Small intestine (tissue), 7 donors: ENCODE measurements around the gene FRY. TPM values are rescaled to one million over a fixed set of nuclear protein-coding genes. Genes with fewer than 3 reads are reported as not detected.

ENCODE experiments used
- DNase-seq, 2 donors: peaks; one replicate each; pipeline versions ENCODE4 v3.0.0 to v3.0.0-alpha.2; 2013
- FAIRE-seq: peaks from 2 replicates; lab custom pipeline; 2012; peaks lifted over from hg19 to GRCh38; lab: Jason Lieb, UNC
- H3K27ac ChIP-seq, 3 donors: one replicate each; pipeline ENCODE4 v1.5.1; 2013; ENCODE audit warnings: low read length in 2 of 3, mild to moderate bottlenecking in 2 of 3, control low read depth in 1 of 3, inconsistent platforms in 1 of 3, low read depth in 1 of 3, moderate library complexity in 1 of 3
- H3K27me3 ChIP-seq, 3 donors: one replicate each; pipeline ENCODE4 v1.6.1; 2013; ENCODE audit warnings: low read length in 3 of 3, inconsistent platforms in 1 of 3; ENCODE audit not compliant: control insufficient read depth in 3 of 3, insufficient read depth in 3 of 3
- H3K36me3 ChIP-seq, 3 donors: one replicate each; pipeline ENCODE4 v1.6.1; 2013; ENCODE audit warnings: low read length in 3 of 3, inconsistent platforms in 1 of 3, low read depth in 1 of 3, mild to moderate bottlenecking in 1 of 3, moderate library complexity in 1 of 3; ENCODE audit not compliant: control insufficient read depth in 3 of 3, insufficient read depth in 2 of 3
- H3K4me1 ChIP-seq, 3 donors: one replicate each; pipeline ENCODE4 v1.6.1; 2013; ENCODE audit warnings: low read length in 2 of 3, inconsistent platforms in 1 of 3, low read depth in 1 of 3, mild to moderate bottlenecking in 1 of 3, moderate library complexity in 1 of 3; ENCODE audit not compliant: control insufficient read depth in 3 of 3, insufficient read depth in 2 of 3
- H3K4me3 ChIP-seq, 3 donors: one replicate each; pipeline ENCODE4 v1.5.1; 2013; ENCODE audit warnings: low read length in 3 of 3, control low read depth in 1 of 3, inconsistent platforms in 1 of 3, low read depth in 1 of 3, mild to moderate bottlenecking in 1 of 3, moderate library complexity in 1 of 3
- H3K9me3 ChIP-seq, 2 donors: one replicate each; pipeline ENCODE4 v1.6.1; 2013; ENCODE audit warnings: low read depth in 1 of 2, low read length in 1 of 2; ENCODE audit not compliant: control insufficient read depth in 2 of 2, insufficient read depth in 1 of 2
- WGBS, 3 donors: extraction: QIAGEN DNeasy Blood & Tissue Kit; methylation state at CpG; one replicate each; pipeline ENCODE4 v1.1.7; 2013; 5-methylcytosine and 5-hydroxymethylcytosine counted together
- polyA plus RNA-seq, 4 donors: library from polyadenylated mRNA; stranded (reverse) in 3 of 4; unstranded in 1 of 4; fragments of 200-250 nt in 3 of 4; fragments of 120-200 nt in 1 of 4; gene quantifications; one replicate each; pipeline versions ENCODE4 v1.2.1 to v1.2.3, GENCODE V29; 2013
- donor health status: healthy with polysubstance abuse.
- donor health status: control.
- donor health status: control.
- donor health status: Bipolar disorder and iron deficiency.
- donor health status: healthy.

Gene FRY
- polyA plus RNA-seq, 4 donors: 2.0 to 13.6 (median 3.6) TPM

DNA sequence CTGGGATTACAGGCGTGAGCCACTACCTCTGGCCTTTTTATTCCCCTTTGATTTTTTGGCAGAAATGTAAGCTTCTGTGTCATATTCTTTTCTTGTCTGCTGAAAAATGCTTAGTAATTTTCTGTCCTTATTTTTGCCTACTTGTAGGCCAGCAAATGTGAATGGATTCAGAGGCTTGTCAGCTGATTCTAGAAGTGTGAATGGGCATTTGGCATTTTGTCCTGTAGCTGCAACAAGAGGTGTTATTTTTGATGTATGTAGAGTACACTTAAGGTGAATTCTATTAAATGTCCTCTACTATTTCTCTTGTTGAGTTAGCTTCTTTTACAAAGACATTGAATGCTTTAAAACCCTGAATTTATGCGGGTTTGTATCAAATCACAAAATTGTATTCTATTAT, 50.0 kb downstream of the FRY start:
- DNase-seq: no peak
- 96 to 97% (median 96%) methylated on average over 2 of the region's 2 CpGs for WGBS, 3 donors
- no peak overlapping the region for H3K27ac ChIP-seq
- H3K36me3 ChIP-seq: no peaks in the 10 kb centered on the region
- no peaks in the 10 kb centered on the region for H3K9me3 ChIP-seq
- no peak for FAIRE-seq
- H3K4me1 ChIP-seq: peaks cover 0 to 5% (median 0%) of the 10 kb centered on the region in 3 donors
- no peaks in the 10 kb centered on the region for H3K27me3 ChIP-seq
- H3K4me3 ChIP-seq: no peak overlapping the region

DNA sequence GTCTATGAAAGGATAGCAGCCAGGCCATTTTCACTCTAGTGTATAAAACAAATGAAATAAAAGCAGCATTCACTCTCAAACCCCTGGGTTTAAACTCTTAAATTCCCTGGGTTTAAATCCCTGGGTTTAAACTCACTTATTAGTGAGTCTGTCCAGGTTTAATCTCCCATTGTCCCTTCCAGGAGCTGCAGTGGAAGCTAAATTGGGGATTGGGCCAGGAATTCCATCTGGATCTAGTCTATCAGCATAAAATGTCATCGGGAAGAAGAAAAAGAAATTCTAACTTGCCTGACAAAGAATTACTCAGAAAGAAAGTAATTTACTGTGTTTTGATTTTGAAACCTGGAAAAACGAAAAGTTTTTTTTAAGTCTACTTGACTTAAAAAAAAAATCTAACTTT, 54.8 kb downstream of the FRY start:
- WGBS, 3 donors: 68 to 93% (median 82%) methylated on average over 2 of the region's 2 CpGs
- DNase-seq (no peak), FAIRE-seq (no peak)

DNA sequence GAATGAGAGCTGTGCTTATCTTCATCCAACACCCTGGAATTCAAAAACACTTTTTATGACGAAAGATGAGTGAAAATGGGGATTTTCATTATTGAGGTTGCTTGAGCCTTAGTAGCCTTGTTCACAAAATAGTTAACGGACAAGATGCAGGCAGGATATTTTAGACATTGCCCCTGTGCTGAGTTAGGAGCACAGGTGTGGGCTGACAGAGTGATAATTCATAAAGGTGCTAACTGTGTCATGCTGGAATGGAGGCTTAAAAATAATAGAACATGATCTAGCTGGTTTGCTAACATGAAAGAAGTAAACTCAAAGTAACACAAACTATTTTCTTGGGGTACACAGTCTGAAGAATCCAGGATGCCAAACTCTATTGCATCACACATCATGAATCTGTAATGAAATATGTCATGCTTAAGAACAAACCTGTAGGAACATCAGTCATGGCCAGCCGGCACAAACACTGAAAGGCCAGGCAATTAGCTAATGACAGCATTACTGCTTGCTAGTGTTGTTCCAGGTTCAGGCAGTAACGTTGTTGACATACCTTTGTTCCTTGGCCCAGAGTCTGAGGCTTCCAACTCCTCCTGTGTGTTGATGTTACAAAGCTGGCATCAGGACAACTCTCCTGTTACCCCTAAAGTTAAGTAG, 55.3 kb downstream of the FRY start:
- Histone ChIP-seq H3K27me3 (no peaks in the 10 kb centered on the region), H3K27ac (no peak overlapping the region), H3K4me3 (no peak overlapping the region), H3K36me3 (no peaks in the 10 kb centered on the region), H3K9me3 (no peaks in the 10 kb centered on the region), H3K4me1 (no peaks in the 10 kb centered on the region)
- FAIRE-seq (no peak), DNase-seq (no peak)
- 71 to 82% (median 81%) methylated on average over 4 of the region's 4 CpGs for WGBS, 3 donors

More for the DNA sequence above, 54.8 kb downstream of the FRY start:
- Histone ChIP-seq H3K9me3 (no peaks in the 10 kb centered on the region), H3K27ac (no peak overlapping the region), H3K36me3 (no peaks in the 10 kb centered on the region), H3K4me3 (no peak overlapping the region), H3K27me3 (no peaks in the 10 kb centered on the region), H3K4me1 (no peaks in the 10 kb centered on the region)

DNA sequence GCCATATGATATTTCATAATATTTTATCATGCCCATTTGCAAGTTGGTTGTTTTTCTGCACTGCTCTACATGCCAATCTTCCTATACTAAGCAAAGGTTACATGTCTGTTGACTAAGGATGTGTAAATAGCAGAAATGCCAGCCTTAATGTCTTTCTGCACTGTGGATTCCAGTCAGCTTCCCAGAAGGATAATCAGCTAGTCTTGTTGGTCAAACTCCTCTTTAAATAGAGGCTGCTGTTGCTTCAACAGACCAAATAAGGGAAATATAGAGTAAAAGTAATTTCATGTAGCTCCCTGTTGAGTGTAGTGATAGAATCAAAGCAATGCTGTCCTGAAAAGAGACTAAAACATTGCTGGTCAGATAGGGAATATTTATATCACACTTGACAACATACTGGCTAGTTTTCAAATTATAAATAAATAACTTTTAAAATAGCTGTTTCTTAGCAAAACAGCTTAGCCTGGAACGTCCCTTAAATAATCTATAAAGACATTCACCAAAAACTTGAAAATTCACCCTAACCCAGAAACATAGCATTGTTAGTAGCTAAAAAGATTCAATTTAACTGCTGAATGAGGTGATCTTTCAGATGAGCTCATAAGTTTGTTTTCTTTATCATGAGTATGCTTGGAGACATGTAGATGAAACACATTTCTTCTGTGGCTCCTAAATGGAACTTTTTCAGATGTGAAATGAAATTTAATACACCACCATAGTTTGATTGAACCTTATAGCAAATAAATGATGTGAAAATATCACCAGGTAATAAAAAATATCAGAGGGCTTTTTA, 56.6 kb downstream of the FRY start:
- Histone ChIP-seq H3K4me1 (no peaks in the 10 kb centered on the region), H3K36me3 (no peaks in the 10 kb centered on the region), H3K9me3 (no peaks in the 10 kb centered on the region), H3K4me3 (no peak overlapping the region), H3K27ac (no peak overlapping the region), H3K27me3 (no peaks in the 10 kb centered on the region)
- DNase-seq: no peak
- 73 to 81% (median 80%) methylated on average over 1 of the region's 1 CpG for WGBS, 3 donors
- no peak for FAIRE-seq

DNA sequence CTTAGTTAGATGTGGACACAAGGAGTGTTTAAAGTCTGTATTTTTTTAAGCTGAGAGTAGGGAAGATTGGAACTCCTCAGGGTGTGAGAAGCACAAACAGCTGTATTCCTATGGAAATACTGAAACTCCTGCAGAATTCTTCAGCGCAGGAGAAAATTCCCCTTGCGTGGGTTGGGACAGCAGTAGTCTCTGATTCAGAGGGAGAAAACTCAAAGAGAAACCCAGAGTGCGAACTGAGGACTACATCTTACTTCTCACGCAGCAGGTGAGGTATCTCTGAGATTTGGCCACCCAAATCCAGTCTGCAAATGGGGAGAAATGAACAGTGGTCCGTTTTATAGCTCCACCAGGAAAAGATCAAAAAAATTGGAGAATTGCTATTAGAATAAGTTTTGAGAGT, 60.9 kb downstream of the FRY start:
- no peak for FAIRE-seq

DNA sequence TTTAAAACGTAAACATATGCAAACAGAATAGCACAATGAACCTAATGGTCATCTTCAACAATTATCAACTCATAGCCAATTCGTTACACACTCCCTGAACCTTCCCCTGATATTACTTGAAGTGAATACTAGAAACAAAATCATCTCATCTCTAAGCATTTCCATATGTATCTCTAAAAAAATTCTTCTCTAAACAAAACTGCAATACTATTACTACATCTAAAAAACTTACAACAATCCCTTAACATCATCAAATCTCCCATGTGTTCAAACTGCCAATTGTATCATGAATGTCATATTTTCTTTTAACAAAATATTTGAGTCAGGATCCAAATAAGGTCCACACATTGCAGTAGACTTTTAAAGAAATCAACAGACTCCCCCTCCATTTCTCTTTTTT, 61.4 kb downstream of the FRY start:
- Histone ChIP-seq H3K27ac (no peak overlapping the region), H3K9me3 (no peaks in the 10 kb centered on the region), H3K4me1 (no peaks in the 10 kb centered on the region), H3K36me3 (no peaks in the 10 kb centered on the region), H3K27me3 (no peaks in the 10 kb centered on the region), H3K4me3 (no peak overlapping the region)
- FAIRE-seq: no peak
- no peak for DNase-seq
- 62 to 75% (median 69%) methylated on average over 2 of the region's 2 CpGs for WGBS, 3 donors

More for the DNA sequence above, 60.9 kb downstream of the FRY start:
- Histone ChIP-seq H3K27ac (no peak overlapping the region), H3K36me3 (no peaks in the 10 kb centered on the region), H3K4me3 (no peak overlapping the region), H3K9me3 (no peaks in the 10 kb centered on the region), H3K4me1 (no peaks in the 10 kb centered on the region), H3K27me3 (no peaks in the 10 kb centered on the region)
- WGBS, 3 donors: 79 to 82% (median 82%) methylated on average over 5 of the region's 5 CpGs
- no peak for DNase-seq

DNA sequence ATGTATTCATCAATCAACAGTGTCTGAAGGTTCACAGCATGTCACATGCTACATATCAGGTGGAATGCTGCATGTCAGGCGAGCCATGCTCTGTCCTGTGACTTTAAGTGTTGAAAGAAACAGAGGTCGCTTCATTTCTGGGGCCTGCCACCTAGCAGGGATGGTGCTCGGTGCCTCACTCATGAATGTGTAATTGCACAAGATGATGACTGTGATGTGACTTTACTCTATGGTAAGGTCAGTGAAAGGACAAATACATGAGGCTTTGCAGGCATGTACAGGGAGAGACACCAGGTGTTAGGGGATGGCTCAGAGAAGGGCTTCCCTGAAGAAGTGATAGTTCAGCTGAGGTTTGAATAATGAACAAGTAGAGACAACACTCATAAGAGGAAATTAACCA, 66.7 kb downstream of the FRY start:
- Histone ChIP-seq H3K27ac (no peak overlapping the region), H3K4me1 (no peaks in the 10 kb centered on the region), H3K9me3 (no peaks in the 10 kb centered on the region), H3K27me3 (no peaks in the 10 kb centered on the region), H3K36me3 (no peaks in the 10 kb centered on the region), H3K4me3 (no peak overlapping the region)
- peak in 1 of 2 donors; percentile 53 for DNase-seq
- WGBS, 3 donors: 79 to 89% (median 82%) methylated on average over 3 of the region's 3 CpGs
- no peak for FAIRE-seq

DNA sequence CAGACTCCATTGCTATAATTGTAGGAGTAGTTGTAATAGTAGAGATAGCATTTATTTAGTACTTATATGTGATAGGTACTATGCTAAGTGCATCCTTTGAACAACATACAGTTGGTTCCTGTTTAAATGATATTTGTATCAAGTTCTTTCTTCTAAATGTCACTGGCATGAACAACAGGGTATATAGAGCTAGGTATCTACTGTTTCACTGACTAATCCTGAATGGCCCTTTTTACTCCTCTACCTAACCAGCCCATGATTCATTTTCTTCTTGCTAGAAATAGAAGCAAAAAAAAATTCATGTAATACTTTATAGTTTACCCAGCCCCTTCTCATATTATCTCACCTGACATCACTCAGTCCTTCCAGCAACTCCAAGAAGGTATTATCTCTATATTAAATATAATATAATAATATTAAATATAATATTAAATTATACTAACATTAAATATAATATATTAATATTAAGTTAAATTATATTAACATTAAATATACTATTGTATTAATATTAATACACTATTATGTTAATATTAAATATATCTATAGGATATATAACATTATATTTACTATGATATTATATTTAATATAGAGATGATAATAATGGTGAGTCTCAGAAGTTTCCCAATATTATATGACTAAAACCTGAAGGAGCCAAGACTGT, 74.2 kb downstream of the FRY start:
- Histone ChIP-seq H3K4me3 (no peak overlapping the region), H3K9me3 (no peaks in the 10 kb centered on the region), H3K4me1 (no peaks in the 10 kb centered on the region), H3K36me3 (no peaks in the 10 kb centered on the region), H3K27me3 (no peaks in the 10 kb centered on the region), H3K27ac (no peak overlapping the region)
- DNase-seq (no peak), FAIRE-seq (peak; percentile 94)
